ENCODE measurements around the gene SMIM36. TPM values are rescaled to one million over a fixed set of nuclear protein-coding genes. Genes with fewer than 3 reads are reported as not detected.

SMIM36 gene
- total and polyA plus RNA-seq, 10 of the 15 experiments (the other 5 are each of a cell fraction or from before 2014, with no cell fraction given) = not detected

DNA sequence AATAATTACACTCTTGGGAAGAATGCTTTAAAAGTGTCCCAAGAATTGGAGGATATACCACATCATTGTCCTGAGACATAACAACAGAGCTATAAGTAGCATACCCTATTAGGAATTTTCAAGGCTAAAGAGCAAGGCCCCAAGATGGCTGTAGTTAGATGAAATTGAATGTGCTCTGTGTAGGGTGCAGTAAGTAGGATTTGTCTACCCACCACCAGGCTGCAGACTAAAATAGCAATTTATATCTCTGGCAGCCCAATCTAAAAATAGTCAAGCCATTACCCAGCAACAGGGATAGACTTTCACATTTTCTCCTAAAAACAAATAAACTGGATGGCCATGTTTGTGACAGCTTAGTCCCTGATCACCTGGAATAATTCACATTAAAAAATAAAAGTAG is 95.3 kb downstream of the SMIM36 start (continued):
- TF ChIP-seq SMARCA5 (IDR thresholded peaks at IDR 0.05) (no peak), RAD51 (IDR thresholded peaks at IDR 0.05) (no peak), LARP7 (IDR thresholded peaks at IDR 0.05) (no peak), HCFC1 (IDR thresholded peaks at IDR 0.05; ENCODE audit: low read length) (no peak), TAF1 (IDR thresholded peaks at IDR 0.05; ENCODE audit: borderline replicate concordance, low read depth, low read length) (no peak)
- TF ChIP-seq, protein P1, sequence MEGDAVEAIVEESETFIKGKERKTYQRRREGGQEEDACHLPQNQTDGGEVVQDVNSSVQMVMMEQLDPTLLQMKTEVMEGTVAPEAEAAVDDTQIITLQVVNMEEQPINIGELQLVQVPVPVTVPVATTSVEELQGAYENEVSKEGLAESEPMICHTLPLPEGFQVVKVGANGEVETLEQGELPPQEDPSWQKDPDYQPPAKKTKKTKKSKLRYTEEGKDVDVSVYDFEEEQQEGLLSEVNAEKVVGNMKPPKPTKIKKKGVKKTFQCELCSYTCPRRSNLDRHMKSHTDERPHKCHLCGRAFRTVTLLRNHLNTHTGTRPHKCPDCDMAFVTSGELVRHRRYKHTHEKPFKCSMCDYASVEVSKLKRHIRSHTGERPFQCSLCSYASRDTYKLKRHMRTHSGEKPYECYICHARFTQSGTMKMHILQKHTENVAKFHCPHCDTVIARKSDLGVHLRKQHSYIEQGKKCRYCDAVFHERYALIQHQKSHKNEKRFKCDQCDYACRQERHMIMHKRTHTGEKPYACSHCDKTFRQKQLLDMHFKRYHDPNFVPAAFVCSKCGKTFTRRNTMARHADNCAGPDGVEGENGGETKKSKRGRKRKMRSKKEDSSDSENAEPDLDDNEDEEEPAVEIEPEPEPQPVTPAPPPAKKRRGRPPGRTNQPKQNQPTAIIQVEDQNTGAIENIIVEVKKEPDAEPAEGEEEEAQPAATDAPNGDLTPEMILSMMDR (IDR thresholded peaks at IDR 0.05 in 2 of 3, conservative IDR thresholded peaks at IDR 0.05 in 1 of 3; ENCODE audit: control insufficient read depth in 2 of 3, extremely low read depth in 1 of 3, insufficient read depth in 1 of 3, low read depth in 3 of 3, low read length in 3 of 3) = no peak; a peak in 1 of 6 replicates

DNA sequence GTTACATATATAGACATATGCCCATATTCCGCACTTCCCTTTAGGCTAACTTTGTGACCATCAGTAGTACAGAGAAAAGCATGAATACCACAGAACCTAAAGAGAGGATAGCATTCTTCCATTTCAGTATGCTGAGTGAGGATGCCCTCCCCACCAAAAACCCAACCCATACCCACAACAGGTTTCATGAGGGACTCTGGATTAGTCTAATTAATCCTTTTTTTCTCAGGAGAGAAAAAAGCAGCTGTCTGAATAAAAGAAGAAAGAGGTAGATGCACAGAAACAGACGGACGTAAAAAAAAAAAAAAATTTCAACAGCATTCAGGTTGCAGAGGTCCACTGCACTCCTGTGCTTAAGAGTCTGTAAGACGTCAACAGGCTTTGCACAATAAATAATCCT is 96.3 kb downstream of the SMIM36 start:
- Histone ChIP-seq H3K36me3 (ENCODE audit: control insufficient read depth in 2 of 2, insufficient read depth in 2 of 2, low read length in 1 of 2) (peaks cover 5 to 22% of the 10 kb centered on the region in 2 experiments), H3K4me2 (ENCODE audit: control insufficient read depth, insufficient read depth) (peak overlapping the region; percentile 59), H3K79me2 (ENCODE audit: control insufficient read depth, insufficient read depth, low read length) (peaks cover 63% of the 10 kb centered on the region), H4K20me1 (ENCODE audit: control insufficient read depth, insufficient read depth) (no peaks in the 10 kb centered on the region), H3K9me3 (replicated peaks; ENCODE audit: control insufficient read depth, insufficient read depth, low read length) (no peaks in the 10 kb centered on the region), H2AFZ (ENCODE audit: control insufficient read depth, low read depth, low read length) (no peak overlapping the region), H3K27ac (ENCODE audit: control insufficient read depth, insufficient read depth) (no peak overlapping the region), H3K9ac (ENCODE audit: control insufficient read depth, insufficient read depth, low read length) (no peak overlapping the region), H3K27me3 (replicated peaks in 1 of 2; ENCODE audit: control insufficient read depth in 2 of 2, insufficient read depth in 2 of 2, low read length in 1 of 2) (no peaks in the 10 kb centered on the region), H3K4me1 (ENCODE audit: control insufficient read depth, insufficient read depth, low read length) (peaks cover 9% of the 10 kb centered on the region; the same call in 1 of the 2 replicates), H3K4me3 (no peak overlapping the region)
- SMC1A ChIA-PET (ENCODE audit: uncharacterized antibody, unreplicated experiment) = interaction anchor here (0.7 to 16.9 kb wide), 10 partner anchors 8 to 97 kb away, joined by 3 to 359 read pairs (median 17); partner anchors contain the start of gene SMIM36
- WGBS (ENCODE audit: insufficient coverage, insufficient replicate concordance, low lambda C conversion rate, missing lambda C conversion rate) = 94% methylated on average over 4 of the region's 4 CpGs
- CTCF ChIA-PET = interaction anchor here (0.8 to 5.3 kb wide), 7 partner anchors 9 to 99 kb away, joined by 3 to 32 read pairs (median 4); partner anchors contain the start of gene SMIM36
- DNase-seq (ENCODE audit: low read depth, low spot score) = no peak
- no peak for ATAC-seq
- RAD21 ChIA-PET (ENCODE audit: unreplicated experiment) = interaction anchor here (0.6 to 8.9 kb wide), 6 partner anchors 11 to 99 kb away, joined by 3 to 99 read pairs (median 17); partner anchors contain the start of gene SMIM36
- intact Hi-C loops (cut with micrococcal nuclease; ENCODE audit: unreplicated experiment) = no loop called here
- no peak for FAIRE-seq
- BruUV-seq (replicated peaks) = no TSS peak
- POLR2A ChIA-PET = interaction anchor here (0.6 to 1.9 kb wide), 5 partner anchors 15 to 172 kb away, joined by 3 to 8 read pairs (median 6); no protein-coding TSS in a partner anchor
- in situ Hi-C loops (cut with MboI) = no loop called here
- TF ChIP-seq ATF7 (IDR thresholded peaks at IDR 0.05; ENCODE audit: low read depth) (no peak), FOXK2 (IDR thresholded peaks at IDR 0.05) (no peak), KLF5 (IDR thresholded peaks at IDR 0.05; ENCODE audit: partially characterized antibody) (no peak), ESRRA (IDR thresholded peaks at IDR 0.05; ENCODE audit: low read length) (no peak), SIX5 (IDR thresholded peaks at IDR 0.05; ENCODE audit: low read depth, low read length, severe bottlenecking) (no peak), NBN (IDR thresholded peaks at IDR 0.05) (no peak)
- TF ChIP-seq, protein P2, sequence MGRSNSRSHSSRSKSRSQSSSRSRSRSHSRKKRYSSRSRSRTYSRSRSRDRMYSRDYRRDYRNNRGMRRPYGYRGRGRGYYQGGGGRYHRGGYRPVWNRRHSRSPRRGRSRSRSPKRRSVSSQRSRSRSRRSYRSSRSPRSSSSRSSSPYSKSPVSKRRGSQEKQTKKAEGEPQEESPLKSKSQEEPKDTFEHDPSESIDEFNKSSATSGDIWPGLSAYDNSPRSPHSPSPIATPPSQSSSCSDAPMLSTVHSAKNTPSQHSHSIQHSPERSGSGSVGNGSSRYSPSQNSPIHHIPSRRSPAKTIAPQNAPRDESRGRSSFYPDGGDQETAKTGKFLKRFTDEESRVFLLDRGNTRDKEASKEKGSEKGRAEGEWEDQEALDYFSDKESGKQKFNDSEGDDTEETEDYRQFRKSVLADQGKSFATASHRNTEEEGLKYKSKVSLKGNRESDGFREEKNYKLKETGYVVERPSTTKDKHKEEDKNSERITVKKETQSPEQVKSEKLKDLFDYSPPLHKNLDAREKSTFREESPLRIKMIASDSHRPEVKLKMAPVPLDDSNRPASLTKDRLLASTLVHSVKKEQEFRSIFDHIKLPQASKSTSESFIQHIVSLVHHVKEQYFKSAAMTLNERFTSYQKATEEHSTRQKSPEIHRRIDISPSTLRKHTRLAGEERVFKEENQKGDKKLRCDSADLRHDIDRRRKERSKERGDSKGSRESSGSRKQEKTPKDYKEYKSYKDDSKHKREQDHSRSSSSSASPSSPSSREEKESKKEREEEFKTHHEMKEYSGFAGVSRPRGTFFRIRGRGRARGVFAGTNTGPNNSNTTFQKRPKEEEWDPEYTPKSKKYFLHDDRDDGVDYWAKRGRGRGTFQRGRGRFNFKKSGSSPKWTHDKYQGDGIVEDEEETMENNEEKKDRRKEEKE (IDR thresholded peaks at IDR 0.05) = no peak
- TF ChIP-seq, protein P3, sequence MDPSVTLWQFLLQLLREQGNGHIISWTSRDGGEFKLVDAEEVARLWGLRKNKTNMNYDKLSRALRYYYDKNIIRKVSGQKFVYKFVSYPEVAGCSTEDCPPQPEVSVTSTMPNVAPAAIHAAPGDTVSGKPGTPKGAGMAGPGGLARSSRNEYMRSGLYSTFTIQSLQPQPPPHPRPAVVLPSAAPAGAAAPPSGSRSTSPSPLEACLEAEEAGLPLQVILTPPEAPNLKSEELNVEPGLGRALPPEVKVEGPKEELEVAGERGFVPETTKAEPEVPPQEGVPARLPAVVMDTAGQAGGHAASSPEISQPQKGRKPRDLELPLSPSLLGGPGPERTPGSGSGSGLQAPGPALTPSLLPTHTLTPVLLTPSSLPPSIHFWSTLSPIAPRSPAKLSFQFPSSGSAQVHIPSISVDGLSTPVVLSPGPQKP (IDR thresholded peaks at IDR 0.05; ENCODE audit: low read depth, low read length) = no peak
- TF ChIP-seq, protein P4, sequence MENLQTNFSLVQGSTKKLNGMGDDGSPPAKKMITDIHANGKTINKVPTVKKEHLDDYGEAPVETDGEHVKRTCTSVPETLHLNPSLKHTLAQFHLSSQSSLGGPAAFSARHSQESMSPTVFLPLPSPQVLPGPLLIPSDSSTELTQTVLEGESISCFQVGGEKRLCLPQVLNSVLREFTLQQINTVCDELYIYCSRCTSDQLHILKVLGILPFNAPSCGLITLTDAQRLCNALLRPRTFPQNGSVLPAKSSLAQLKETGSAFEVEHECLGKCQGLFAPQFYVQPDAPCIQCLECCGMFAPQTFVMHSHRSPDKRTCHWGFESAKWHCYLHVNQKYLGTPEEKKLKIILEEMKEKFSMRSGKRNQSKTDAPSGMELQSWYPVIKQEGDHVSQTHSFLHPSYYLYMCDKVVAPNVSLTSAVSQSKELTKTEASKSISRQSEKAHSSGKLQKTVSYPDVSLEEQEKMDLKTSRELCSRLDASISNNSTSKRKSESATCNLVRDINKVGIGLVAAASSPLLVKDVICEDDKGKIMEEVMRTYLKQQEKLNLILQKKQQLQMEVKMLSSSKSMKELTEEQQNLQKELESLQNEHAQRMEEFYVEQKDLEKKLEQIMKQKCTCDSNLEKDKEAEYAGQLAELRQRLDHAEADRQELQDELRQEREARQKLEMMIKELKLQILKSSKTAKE (IDR thresholded peaks at IDR 0.05; ENCODE audit: low read depth, poor library complexity, severe bottlenecking) = no peak
